DND-41 (cell line): ENCODE measurements around the gene NACC2.

Experiments
- ATAC-seq: fragments of 200-7000 bp; cut with Tn5 transposase; 3 replicates; pipeline ENCODE4 v1.9.1; 2021; ENCODE audit warnings: low read depth; ENCODE audit not compliant: insufficient read depth
- DNase-seq: peaks from one replicate; pipeline ENCODE4 v3.0.0-alpha.2; 2020
- H2AFZ ChIP-seq: 2 replicates; pipeline ENCODE4 v1.6.0; 2012; ENCODE audit warnings: low read depth, low read length
- H3K27ac ChIP-seq: 2 replicates; pipeline ENCODE4 v1.5.1; 2012; ENCODE audit warnings: low read length, inconsistent platforms
- H3K27me3 ChIP-seq: fragments of 200-600 bp; sonication (generic); 2 replicates; pipeline ENCODE4 v1.6.0; 2012; ENCODE audit warnings: low read length, mild to moderate bottlenecking, inconsistent platforms; ENCODE audit not compliant: insufficient read depth, poor library complexity
- H3K36me3 ChIP-seq: 2 replicates; pipeline ENCODE4 v1.5.1; 2012; ENCODE audit warnings: low read length, inconsistent platforms; ENCODE audit not compliant: insufficient read depth
- H3K4me1 ChIP-seq: 2 replicates; pipeline ENCODE4 v1.5.1; 2012; ENCODE audit warnings: mild to moderate bottlenecking, low read length; ENCODE audit not compliant: insufficient read depth
- H3K4me2 ChIP-seq: 2 replicates; pipeline ENCODE4 v1.6.0; 2012; ENCODE audit warnings: mild to moderate bottlenecking, moderate library complexity, low read length, inconsistent platforms; ENCODE audit not compliant: insufficient read depth
- H3K4me3 ChIP-seq, 2 experiments: fragments of 200-600 bp in 1 of 2; shearing (Covaris generic) in 1 of 2; 2 replicates each; pipeline ENCODE4 v1.5.1; 2012 to 2016; ENCODE audit warnings: inconsistent platforms in 2 of 2, low read length in 2 of 2, mild to moderate bottlenecking in 2 of 2, low read depth in 1 of 2, moderate library complexity in 1 of 2
- H3K79me2 ChIP-seq: 2 replicates; pipeline ENCODE4 v1.6.0; 2012; ENCODE audit warnings: low read length, inconsistent platforms; ENCODE audit not compliant: insufficient read depth
- H3K9ac ChIP-seq: 2 replicates; pipeline ENCODE4 v1.6.0; 2012; ENCODE audit warnings: low read depth, mild to moderate bottlenecking, inconsistent platforms, low read length, moderate library complexity
- H3K9me3 ChIP-seq: 2 replicates; pipeline ENCODE4 v1.5.1; 2012; ENCODE audit warnings: low read length, moderate library complexity, mild to moderate bottlenecking, inconsistent platforms; ENCODE audit not compliant: insufficient read depth, severe bottlenecking
- H4K20me1 ChIP-seq: 2 replicates; pipeline ENCODE4 v1.6.0; 2012; ENCODE audit warnings: low read length; ENCODE audit not compliant: insufficient read depth
- CTCF ChIP-seq: IDR thresholded peaks from 2 replicates; pipeline ENCODE4 v1.5.1; 2012; ENCODE audit warnings: borderline replicate concordance, low read length, moderate library complexity, mild to moderate bottlenecking; ENCODE audit not compliant: poor library complexity, severe bottlenecking; ENCODE audit errors: extremely low read depth
- EZH2 ChIP-seq: IDR thresholded peaks from 3 replicates; pipeline ENCODE4 v1.6.1; 2012; ENCODE audit warnings: borderline replicate concordance, low read depth, mild to moderate bottlenecking, moderate library complexity, low read length, inconsistent platforms; ENCODE audit not compliant: severe bottlenecking

The NACC2 gene

DNA sequence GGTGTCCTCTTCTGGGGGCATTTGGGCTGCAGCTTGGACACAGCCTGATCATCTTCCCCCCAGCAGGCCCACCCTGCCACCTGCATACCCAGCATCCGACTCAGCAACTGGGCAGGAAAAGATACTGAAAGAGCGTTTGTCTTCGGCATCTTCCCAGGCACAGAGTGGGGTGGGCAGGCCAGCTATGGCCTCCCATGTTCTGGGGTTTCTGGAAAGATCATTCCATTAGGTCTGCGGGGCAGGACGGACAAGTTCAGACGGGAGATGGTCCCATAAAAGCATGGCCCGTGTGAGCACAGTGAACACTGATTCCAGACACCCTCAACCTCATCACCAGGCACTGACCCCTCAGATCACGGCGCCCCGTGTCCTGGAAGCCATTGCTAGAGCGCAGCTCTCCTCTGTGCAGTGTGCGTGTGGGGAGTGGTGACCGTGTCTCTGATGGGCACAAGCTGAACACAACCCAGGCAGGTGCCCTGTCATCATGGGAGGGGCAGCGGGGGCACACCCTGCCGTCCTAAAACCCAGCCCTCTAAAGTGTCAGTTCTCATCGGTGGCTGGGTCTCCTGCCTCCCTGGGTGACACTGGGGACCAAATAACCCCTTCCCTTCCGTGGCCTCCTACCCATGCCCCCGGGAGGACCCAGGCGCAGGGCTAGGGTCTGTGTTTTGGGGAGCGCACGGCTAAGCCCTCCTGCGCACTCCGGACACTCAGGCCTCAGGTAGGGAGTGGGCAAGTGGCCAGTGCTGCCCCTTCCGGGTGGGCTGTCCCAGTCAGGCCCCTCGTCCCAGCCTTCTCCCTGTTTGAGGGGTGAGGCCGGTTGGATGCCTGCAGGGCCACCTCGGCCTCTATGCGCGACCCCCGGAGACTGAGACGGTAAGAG, 36.8 kb upstream of the NACC2 start:
- TF ChIP-seq CTCF = no peak
- no peak for TF ChIP-seq EZH2
- no peak overlapping the region for H3K4me3 ChIP-seq
- H4K20me1 ChIP-seq = no peaks in the 10 kb centered on the region
- no peaks in the 10 kb centered on the region for H3K36me3 ChIP-seq
- DNase-seq = no peak
- H3K79me2 ChIP-seq = no peaks in the 10 kb centered on the region
- no peak overlapping the region for H3K4me2 ChIP-seq
- H3K27me3 ChIP-seq = no peaks in the 10 kb centered on the region
- no peak overlapping the region for H3K9ac ChIP-seq
- H3K9me3 ChIP-seq = no peaks in the 10 kb centered on the region
- no peak overlapping the region for H2AFZ ChIP-seq
- no peak for ATAC-seq
- H3K4me1 ChIP-seq = no peaks in the 10 kb centered on the region
- no peak overlapping the region for H3K27ac ChIP-seq

- Histone ChIP-seq H4K20me1 (no peaks in the 10 kb centered on the region), H2AFZ (no peak overlapping the region), H3K36me3 (no peaks in the 10 kb centered on the region), H3K4me3 (no peak overlapping the region), H3K9me3 (no peaks in the 10 kb centered on the region), H3K4me1 (no peaks in the 10 kb centered on the region), H3K4me2 (no peak overlapping the region), H3K27me3 (no peaks in the 10 kb centered on the region), H3K9ac (no peak overlapping the region), H3K27ac (no peak overlapping the region), H3K79me2 (no peaks in the 10 kb centered on the region)
- TF ChIP-seq CTCF = no peak
- TF ChIP-seq EZH2 = no peak
- no peak for ATAC-seq
- no peak for DNase-seq
Measured at GRCh38 chr9:136129176-136129575, 34.1 kb upstream of the NACC2 start.

DNA sequence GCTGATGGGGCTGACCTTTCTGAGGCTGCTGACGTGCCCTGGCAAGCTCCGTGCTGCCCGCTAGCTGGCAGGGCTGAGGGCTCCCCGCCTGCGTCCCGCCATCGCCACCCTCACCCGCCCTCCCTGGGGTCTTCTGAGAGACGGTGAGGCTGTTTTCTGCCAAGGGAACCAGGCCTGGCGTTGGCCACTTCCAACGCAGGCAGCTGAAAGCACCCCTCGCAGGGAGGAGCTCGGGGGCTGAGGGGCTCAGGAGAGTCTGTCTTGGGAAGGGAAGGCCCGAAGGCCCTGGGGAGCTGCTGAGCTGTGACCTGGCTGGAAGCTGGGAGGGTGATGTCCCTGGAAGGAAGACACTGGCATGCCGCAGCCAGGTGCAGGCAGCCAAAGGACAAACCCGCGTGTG, 33.3 kb upstream of the NACC2 start:
- no peak overlapping the region for H3K4me2 ChIP-seq
- TF ChIP-seq CTCF = no peak
- TF ChIP-seq EZH2 = no peak
- H3K4me1 ChIP-seq = no peaks in the 10 kb centered on the region
- DNase-seq (no peak), ATAC-seq (no peak)
- no peak overlapping the region for H2AFZ ChIP-seq
- no peak overlapping the region for H3K27ac ChIP-seq
- no peaks in the 10 kb centered on the region for H3K27me3 ChIP-seq
- H3K9me3 ChIP-seq = no peaks in the 10 kb centered on the region
- H3K9ac ChIP-seq = no peak overlapping the region
- no peak overlapping the region for H3K4me3 ChIP-seq
- no peaks in the 10 kb centered on the region for H3K36me3 ChIP-seq
- H4K20me1 ChIP-seq = no peaks in the 10 kb centered on the region
- H3K79me2 ChIP-seq = no peaks in the 10 kb centered on the region

- Histone ChIP-seq H3K4me2 (no peak overlapping the region), H4K20me1 (no peaks in the 10 kb centered on the region), H3K4me3 (no peak overlapping the region), H3K9me3 (no peaks in the 10 kb centered on the region), H3K9ac (no peak overlapping the region), H3K36me3 (no peaks in the 10 kb centered on the region), H3K4me1 (no peaks in the 10 kb centered on the region), H2AFZ (no peak overlapping the region), H3K27me3 (no peaks in the 10 kb centered on the region), H3K27ac (no peak overlapping the region), H3K79me2 (no peaks in the 10 kb centered on the region)
- TF ChIP-seq CTCF (no peak), EZH2 (no peak)
- no peak for DNase-seq
- ATAC-seq = no peak
Measured at GRCh38 chr9:136127313-136127712, 32.2 kb upstream of the NACC2 start.
